Hypothalamus (tissue), 51 donors: ENCODE results near the gene PCBP3.
A peak's percentile ranks its signal among the peaks of the same experiment; 100 is the strongest.
"Not testable (repeated sequence)": the region's sequence is repeated elsewhere in the genome, so short reads cannot be mapped to it uniquely, and the experiment has no call there.

Experiments
- DNase-seq, 51 donors: peaks; one replicate each; lab custom pipeline; 2025; lab: John Stamatoyannopoulos, UW

The PCBP3 gene

DNA sequence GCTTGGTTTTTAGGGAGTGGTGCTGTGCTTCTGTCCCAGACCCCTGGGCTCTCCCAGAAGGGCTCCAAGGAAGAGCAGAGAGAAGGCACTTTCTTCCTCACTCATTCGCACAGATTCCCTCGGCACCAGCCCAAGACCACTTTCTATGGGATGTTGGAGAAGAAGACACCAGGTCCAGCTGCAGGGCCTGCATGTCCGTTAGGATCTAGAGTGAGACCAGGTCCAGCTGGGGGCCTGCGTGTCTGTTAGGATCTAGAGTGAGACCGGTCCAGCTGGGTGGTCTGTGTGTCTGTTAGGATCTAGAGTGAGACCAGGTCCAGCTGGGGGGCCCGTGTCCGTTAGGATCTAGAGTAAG, 30.9 kb upstream of the PCBP3 start:
- not testable (repeated sequence) for DNase-seq

DNA sequence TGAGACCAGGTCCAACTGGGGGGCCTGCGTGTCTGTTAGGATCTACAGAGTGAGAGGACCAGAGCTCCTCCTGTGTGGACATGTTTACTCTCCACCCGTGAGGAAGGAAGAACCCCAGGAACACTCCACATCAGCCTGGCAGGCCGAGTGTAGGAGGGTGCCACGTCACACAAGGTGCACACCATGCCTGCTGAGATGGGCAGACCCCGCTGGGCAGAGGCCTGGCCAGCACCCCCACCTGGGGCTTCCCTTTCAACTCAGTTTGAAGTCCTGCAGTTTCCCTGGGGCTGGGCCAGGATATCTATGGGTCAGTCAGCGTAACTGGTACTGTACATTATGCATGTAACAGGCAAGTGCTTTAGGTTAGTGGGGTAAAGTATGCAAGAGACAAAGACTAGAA, 30.1 kb upstream of the PCBP3 start:
- no peak for DNase-seq

DNA sequence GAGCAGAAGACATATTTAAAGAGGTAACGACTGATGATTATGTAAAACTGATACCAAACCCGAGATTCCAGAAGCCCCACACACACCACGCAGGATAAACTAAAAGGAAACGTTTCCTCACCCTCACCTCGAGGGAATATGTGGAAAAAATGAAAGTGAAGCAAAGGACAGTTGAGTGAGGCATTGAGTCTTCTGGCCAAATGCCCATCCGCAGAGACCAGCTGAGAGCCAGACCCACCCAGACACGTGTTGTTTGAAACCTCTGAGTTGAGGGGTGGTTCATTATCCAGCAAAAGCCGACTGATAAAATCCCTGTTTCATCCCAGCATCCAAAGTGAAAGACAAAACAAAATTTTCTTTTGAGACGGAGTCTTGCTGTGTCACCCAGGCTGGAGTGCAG, 29.6 kb upstream of the PCBP3 start:
- DNase-seq, result no peak

DNA sequence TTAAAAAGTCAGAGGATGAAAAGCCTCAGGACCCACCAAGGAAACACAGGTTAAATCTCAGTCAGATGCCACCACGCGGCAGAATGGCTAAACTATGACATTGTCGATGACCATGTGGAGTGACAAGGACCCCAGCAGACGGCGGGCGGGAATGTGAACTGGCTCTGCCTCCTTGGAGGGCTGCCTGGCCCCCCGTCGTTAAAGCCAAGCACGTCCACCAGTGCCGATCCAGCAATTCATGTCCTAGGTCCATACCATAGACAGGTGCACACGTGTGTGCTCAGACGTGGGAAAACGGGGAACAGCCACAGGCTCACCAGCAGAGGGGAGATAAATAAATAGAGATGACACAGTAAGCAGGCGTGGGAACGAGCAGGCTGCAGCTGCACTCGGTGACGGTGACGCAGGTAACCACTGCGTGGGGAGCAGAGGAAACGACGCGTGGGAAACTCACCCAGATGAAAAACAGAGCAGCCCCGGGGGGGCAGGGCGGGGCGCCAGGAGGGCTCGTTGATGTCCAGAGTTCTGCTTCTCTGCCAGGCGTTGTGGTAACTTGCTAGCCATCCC, 28.3 kb upstream of the PCBP3 start:
- no peak for DNase-seq

DNA sequence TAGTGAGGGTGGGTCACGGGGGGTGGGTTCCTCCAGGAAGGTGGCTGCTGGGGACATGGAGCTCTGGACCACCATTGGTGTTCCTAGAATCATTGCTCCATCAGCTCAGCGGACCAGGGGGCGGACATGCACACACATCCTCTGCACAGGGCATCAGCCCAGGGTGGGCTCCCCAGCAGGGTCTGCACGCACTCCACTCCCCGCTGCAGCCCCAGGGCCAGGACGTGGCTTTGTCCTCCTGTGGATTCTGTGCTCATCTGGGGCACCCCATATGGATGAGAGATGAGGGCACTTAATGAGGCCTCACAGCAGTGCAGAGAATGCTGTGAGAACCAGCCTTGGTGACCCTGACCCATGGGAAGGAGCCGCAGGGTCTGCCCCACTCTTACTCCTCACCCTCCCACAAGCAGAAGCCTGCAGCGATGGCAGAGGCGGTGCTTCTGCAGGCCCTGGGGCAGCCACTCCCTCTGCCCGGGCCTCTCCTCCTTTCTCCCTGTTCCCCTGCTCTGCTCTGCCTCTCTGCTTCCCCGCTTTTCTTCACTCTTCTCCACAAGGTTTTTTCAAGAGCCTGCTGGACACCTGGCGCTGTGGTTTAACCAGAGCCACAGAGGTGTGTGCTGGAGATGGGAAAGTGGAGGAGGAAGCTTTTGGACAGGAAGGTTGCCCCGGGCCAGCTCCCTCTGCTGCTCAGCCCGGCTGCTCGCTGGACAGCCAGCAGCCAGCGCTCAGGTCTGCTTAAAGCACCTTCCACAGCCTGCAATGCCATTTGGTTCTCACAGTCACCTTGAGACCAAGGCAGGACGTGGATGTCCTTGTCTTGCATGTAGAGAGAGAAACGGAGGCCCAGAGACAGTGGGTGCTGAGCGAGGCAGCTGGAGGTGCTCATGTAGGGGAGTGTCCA, 26.3 kb upstream of the PCBP3 start:
- no peak for DNase-seq

DNA sequence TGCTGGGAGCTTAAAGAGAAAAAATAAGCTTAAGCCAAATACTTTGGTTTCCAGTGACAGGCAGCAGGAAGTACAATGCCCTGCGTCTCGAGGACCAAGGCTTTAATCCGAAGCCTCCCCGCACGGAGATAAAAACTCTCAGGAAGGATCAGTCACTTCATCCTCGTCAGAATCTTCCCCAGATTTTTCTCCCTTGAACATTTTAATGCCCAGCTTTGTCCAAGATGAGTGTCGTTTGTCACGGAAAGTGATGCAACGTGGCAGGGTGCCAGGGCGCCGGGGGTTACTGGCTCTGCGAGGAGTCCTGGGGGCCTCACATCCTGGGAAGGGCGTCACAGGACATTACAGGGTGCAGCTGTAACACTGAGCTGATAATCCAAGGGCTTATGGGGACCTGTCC, 25.2 kb upstream of the PCBP3 start:
- DNase-seq, result no peak

DNA sequence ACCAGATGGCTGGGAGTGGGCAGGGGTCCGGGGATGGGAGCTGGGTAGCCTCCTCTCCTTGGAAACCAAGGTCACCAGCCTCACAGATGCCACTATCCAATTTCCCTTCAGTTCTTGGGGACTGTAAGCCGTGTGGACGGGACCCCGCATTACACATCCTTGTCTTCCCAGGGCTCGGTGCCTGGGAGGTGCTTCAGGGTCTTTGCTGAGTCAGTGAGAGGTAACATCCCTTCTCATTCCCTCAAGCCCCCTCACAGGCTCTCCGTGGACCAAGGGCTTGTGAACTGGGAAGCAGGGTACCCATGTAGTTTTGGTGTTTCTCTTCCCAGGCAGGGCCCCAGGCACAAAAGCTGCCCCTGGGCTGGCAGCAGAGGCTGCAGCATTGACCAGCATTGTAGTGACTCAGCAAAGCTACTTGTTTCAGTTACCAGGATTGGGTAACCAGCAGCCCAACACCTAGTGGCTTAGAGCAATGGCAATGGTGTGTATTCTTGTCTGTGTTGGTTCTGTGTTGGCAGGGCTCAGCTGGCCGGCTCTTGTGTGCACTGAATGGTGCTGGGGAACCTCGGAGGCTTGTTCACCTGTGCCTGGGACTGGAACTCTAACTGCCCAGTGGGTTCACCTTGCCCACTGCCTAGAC, 24.6 kb upstream of the PCBP3 start:
- DNase-seq, result no peak

DNA sequence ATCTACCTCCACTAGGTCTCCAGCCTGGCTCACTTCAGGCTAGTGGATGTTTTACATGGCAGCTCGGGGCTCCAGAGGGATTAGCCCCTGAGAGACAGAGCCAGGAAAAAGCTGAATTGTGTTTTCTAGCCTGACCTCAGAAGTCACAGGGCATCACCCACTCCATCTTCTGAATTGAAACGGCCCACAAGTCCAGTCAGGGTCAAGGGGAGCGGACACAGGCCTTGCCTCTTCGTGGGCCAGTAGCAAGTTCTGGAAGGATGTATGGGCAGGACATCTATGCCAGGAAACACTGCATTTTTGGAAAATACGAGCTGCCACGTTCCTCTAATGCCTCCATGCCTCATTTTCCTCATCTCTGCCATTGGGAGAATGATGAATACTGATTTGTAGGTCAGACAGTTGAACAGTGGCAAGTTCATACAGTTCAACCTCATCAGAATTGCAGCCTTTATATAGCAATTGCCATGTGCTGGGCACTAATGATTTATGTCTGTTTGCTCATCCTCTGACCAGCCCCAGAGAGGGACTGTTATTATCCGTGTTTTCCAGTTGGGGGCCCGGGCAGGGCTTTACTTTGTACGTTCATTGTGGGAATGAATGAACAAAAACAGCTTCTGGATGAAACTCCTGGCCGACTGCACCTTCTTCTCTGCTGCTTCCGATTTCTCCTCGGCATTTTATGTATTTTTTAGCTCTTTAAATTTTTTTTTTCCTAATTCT, 23.2 kb upstream of the PCBP3 start:
- no peak for DNase-seq

DNA sequence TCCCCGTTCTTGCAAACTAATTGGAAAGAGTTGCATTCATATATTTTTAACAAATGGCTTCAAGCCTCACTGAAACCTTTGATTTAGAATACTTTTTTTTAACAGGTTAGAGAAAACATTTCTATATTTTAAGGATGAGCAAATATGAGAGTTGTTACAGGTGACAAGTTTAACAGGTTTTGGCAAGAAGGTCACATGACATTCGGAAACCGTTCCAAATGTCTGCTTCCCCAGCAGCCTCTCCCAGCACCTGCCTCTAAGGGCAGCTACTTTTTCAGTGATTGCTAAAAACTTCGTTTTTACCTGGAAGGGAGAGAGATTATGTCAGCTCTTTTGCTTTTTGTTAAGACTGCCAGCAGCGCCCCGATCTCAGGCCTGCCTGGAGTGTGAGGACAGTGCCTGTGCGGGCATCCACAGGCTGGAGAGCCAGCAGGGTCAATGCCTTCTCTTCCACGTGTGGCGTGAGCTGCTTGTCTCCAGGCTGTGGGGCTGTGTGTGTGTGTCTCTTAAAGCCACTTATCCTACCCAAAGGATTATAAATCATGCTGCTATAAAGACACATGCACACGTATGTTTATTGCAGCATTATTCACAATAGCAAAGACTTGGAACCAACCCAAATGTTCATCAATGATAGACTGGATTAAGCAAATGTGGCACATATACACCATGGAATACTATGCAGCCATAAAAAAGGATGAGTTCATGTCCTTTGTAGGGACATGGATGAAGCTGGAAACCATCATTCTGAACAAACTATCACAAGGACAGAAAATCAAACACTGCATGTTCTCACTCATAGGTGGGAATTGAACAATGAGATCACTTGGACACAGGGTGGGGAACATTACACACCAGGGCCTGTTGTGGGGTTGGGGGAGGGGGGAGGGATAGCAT, 21.8 kb upstream of the PCBP3 start:
- not testable (repeated sequence) for DNase-seq

DNA sequence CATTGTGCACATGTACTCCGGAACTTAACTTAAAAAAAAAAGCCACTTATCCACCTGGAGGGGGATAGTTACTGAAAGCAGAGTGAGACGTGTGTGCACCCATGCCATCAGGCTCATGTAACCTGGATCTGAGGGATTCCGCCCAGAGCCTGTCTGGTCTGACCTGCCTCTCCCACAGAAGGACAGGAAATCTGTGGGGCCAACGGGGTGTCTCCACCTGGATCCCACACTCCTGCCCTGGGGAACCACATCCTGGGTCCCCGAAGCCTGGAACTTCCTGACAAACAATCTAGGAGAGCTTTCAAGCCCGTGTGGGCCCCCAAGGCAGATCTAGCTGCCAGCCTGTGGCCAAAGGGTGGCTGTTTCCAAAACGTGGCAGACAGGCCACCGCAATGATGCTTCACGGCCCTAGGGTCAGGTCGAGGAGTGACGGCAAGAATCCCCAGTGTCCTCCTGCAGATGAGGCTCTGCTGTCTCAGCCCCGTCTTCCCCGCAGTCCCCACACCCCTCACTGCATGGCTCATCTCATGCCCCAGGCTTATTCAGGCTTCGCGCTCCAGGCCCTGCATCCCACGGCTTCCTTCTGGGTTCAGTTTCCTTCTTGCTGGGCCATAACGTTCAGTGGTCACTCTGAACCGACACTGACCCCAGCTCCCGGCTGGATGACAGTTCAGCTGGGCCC, 21.0 kb upstream of the PCBP3 start:
- no peak for DNase-seq

DNA sequence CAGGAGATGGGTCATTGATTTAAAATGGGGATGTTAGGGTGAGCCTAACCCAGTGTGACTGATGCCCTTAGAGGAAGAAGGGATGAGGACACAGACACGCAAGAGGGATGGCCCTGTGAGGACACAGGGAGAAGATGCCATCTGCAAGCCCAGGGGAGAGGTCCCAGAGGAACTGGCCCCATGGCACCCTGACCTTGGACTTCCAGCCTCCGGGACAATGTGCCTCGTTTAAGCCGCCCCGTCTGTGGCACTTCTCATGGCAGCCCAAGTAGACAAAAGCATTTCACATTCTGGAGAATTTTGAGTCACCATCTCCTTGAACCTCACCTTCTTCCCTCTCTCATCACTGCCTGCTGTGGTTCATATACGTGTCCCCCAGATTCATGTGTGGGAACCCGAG, 20.1 kb upstream of the PCBP3 start:
- DNase-seq, result no peak

DNA sequence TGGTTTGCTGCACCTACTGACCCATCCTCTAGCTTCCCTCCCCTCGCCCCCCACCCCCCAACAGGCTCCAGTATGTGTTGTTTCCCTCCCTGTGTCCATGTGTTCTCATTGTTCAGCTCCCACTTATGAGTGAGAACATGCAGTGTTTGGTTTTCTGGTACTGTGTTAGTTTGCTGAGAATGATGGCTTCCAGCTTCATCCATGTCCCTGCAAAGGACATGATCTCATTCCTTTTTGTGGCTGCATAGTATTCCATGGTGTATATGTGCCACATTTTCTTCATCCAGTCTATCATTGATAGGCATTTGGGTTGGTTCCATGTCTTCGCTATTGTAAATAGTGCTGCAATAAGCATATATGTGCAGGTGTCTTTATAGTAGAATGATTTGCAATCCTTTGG, 17.4 kb upstream of the PCBP3 start:
- not testable (repeated sequence) for DNase-seq

DNA sequence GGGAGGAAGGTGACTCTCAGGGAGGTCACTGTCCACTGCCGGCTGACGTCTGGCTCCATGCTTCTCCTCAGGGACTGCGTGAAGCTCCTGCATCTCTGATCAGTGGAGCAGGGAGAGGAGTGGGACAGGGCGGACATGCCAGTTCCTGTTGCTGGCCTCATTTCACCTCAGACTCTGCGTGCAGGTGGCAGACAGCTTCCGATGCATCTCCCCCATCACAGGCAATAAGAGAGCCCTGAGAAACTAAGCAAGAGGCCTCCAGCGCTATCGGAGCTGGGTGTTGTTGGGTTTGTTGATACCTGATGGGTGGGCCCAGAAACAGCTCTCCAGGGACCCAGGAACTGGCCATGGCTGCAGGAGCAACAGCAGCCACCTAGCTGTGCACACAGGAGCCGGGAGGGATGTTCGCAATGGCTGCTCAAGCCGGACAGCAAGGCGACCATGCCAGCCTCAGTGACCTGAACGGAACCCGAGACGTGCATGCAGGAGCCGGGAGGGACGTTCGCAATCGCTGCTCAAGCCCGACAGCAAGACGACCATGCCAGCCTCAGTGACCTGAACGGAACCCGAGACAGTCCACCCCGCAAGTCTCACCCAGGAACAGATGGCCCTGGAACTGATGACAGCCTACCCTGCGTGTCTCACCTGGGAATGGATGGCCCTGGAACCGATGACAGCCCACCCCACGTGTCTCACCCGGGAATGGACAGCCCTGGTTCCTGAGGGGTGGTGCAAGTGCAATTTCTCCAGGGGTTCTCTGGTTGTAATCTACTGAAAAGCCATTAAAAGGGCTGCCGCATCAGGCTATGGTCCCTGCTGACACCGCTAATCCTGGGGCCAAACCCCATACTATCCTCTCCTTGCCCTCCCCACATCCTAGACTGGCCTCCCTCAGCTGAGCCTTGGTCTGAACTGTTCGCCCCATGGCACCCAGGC, 14.2 kb upstream of the PCBP3 start:
- no peak for DNase-seq

DNA sequence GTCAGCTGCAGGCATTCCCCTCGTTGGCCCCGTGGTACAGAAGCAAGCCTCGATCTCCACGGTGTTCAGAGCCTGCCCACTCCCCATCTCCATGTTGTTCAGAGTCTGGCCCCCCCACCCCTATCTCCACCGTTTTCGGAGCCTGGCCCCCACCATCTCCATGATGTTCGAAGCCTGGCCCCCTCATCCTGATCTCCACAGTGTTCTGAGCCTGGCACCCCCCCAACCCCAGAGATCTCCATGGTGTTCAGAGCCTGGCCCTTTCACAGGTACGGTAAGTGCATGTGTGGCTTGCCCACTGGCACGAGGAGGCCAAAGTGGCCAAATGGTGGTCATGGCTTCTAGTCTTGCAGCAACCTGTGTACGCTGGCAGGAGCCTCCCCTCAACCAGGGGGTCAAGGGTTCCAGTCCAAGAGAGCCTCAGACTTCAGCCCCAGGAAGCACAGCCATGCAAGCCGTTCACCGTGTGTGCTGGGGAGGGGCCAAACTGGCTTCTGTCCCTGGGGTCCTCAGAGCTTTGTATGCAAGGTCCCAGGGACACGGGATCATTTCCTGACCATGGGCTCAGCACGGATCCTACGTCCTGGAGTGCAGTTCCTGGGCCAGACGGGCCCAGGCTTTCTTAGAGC, 13.3 kb upstream of the PCBP3 start:
- DNase-seq, result no peak

DNA sequence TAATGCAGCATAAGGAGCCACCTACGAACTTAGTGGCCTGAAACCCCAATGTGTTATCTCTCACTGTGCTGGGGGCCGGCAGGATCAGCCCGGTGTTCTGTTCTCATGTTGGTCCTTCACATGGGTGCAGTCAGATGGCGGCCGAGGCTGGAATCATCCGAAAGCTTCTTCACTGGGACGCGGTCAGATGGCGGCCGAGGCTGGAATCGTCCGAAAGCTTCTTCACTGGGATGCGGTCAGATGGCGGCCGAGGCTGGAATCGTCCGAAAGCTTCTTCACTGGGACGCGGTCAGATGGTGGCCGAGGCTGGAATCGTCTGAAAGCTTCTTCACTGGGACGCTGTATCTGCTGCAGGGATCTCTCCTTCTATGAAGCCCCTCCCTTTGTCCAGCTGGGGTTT, 12.6 kb upstream of the PCBP3 start:
- DNase-seq, result no peak

DNA sequence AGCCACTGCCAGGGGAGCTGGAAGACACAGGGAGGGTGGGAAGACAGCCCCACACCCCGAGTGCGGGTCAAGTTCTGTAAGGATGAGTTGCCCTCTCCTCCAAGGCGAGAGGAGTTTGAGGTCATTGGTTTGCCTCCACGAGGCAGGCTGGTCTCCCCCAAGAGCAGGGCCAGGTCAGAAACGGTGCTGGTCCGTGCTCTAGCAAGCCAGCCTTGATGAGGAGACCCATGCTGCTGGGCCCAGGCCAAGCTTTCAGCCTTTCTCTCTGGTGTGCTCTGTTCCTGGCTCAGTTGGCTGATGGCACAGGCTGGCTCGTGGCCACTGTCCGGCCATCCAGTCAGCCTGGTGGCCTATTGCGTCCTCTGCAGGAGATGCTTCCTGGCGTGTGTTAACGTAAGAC, 12.0 kb upstream of the PCBP3 start:
- DNase-seq, result peak in 1 of 51 donors; percentile 11

DNA sequence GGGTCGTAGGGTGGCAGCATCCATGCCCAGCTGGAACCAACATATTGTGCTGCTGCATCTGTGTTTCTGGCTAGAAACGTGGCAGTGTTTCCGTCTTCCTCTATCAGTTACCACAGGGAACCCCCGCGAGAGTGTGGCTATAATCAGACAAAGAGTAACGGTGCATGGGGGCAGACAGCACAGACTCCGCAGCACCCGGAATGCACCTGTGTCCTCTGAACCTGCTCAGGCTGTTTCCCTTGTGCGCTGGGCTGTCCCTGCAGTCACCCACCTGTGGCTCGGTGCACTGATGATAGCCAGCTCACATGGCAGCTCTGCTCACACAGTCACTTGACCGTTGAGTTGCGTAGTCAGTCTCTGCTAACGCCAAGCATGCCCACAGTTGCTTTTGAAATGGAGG, 11.4 kb upstream of the PCBP3 start:
- DNase-seq, result no peak

DNA sequence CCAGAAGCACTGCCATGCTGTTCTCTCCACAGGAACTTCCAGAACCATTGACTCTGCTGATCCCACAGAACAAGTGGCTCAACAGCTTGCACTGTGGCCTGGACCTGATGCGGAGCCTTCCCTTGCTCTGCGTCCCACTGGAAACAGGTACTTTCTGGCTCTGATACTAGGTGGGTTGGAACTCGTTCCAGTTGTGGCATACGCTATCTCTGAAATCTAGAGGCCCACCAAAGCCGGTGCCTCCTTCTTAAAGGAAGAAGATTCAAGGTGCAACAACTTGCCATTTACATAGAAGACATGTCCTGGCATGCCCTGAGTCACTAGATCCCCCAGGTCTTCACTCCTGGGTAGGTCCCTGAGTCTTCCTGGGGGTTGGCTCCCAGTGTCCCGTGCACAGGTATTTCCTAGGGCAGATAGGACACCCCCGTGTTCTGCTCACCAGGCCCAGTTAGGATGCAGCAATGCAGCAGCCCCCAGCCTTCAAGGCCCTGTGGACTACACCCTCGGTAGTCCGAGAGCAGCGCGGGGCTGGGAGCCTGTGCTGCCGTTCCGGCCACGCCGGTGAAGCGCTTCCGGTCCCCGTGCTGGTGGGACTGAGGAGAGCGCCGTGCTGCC, 10.8 kb upstream of the PCBP3 start:
- no peak for DNase-seq
